ENCODE results near the gene IRS1.

The IRS1 gene

GRCh38 chr2:226703514-226703913 is 96.1 kb downstream of the IRS1 start:
- POLR2A ChIA-PET, result no interaction called here
- TF ChIP-seq, protein P1, sequence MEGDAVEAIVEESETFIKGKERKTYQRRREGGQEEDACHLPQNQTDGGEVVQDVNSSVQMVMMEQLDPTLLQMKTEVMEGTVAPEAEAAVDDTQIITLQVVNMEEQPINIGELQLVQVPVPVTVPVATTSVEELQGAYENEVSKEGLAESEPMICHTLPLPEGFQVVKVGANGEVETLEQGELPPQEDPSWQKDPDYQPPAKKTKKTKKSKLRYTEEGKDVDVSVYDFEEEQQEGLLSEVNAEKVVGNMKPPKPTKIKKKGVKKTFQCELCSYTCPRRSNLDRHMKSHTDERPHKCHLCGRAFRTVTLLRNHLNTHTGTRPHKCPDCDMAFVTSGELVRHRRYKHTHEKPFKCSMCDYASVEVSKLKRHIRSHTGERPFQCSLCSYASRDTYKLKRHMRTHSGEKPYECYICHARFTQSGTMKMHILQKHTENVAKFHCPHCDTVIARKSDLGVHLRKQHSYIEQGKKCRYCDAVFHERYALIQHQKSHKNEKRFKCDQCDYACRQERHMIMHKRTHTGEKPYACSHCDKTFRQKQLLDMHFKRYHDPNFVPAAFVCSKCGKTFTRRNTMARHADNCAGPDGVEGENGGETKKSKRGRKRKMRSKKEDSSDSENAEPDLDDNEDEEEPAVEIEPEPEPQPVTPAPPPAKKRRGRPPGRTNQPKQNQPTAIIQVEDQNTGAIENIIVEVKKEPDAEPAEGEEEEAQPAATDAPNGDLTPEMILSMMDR (IDR thresholded peaks at IDR 0.05; ENCODE audit: control extremely low read depth, extremely low read depth, low read depth, missing control alignments), result no peak
- DNase-seq (ENCODE audit: extremely low spot score), result no peak
- CTCF ChIA-PET, result no interaction called here

- TF ChIP-seq, protein P1 (IDR thresholded peaks at IDR 0.05; ENCODE audit: control extremely low read depth, extremely low read depth, low read depth, missing control alignments), result no peak
- CTCF ChIA-PET, result no interaction called here
- no peak for DNase-seq (ENCODE audit: extremely low spot score)
- POLR2A ChIA-PET, result no interaction called here
Measured at GRCh38 chr2:226702376-226702775, 97.2 kb downstream of the IRS1 start.

DNA sequence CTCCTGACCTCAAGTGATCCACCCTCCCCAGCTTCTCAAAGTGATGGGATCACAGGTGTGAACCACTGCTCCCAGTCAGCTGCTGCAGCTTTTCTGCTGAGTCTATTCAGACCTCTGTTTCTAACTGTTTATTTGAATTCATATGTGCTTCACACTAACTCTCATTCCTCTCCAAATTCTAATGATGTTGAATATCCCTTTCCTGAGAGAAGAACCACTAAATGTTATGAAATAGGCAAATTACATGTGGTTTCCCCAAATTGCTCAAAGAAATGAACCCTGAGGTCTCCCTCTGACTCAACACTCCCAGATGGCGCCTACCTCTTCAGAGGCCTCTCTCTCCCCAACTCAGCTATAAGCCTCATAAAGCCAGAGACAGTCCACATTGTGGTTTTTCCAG is 98.6 kb downstream of the IRS1 start:
- TF ChIP-seq, protein P1 (IDR thresholded peaks at IDR 0.05; ENCODE audit: control extremely low read depth, extremely low read depth, low read depth, missing control alignments), result no peak
- CTCF ChIA-PET, result no interaction called here
- POLR2A ChIA-PET, result no interaction called here
- DNase-seq (ENCODE audit: extremely low spot score), result no peak

DNA sequence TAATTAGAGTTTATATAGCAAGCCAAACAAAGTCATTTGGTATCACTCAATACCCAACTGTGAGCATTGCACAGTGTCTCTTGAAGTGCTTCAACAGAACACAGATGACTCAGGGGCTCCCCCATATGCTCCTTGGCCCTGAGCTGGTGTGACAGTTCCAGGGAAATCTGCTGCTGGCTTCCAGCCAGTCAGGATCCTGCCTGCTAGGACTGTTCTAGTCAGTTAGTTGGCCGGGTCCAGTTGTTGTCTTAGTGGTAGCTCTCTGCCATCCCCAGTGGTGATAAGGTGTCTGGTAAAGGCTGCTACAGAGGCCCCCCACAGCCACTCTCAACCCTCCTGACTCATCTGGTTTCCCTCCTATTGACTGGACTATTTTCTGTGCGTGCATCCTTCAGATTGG is 100.3 kb downstream of the IRS1 start:
- ChIA-PET CTCF (interaction anchor here (1.5 kb wide), 1 partner anchor 104 kb away, joined by 5 read pairs; no protein-coding TSS in a partner anchor), POLR2A (no interaction called here)
- DNase-seq (ENCODE audit: extremely low spot score), result no peak
- TF ChIP-seq, protein P1 (IDR thresholded peaks at IDR 0.05; ENCODE audit: control extremely low read depth, extremely low read depth, low read depth, missing control alignments), result no peak

- CTCF ChIA-PET, result interaction anchor here (1.5 kb wide), 1 partner anchor 104 kb away, joined by 5 read pairs; no protein-coding TSS in a partner anchor
- POLR2A ChIA-PET, result no interaction called here
- DNase-seq (ENCODE audit: extremely low spot score), result no peak
- TF ChIP-seq, protein P1 (IDR thresholded peaks at IDR 0.05; ENCODE audit: control extremely low read depth, extremely low read depth, low read depth, missing control alignments), result no peak
Measured at GRCh38 chr2:226698671-226699070, 100.9 kb downstream of the IRS1 start.

DNA sequence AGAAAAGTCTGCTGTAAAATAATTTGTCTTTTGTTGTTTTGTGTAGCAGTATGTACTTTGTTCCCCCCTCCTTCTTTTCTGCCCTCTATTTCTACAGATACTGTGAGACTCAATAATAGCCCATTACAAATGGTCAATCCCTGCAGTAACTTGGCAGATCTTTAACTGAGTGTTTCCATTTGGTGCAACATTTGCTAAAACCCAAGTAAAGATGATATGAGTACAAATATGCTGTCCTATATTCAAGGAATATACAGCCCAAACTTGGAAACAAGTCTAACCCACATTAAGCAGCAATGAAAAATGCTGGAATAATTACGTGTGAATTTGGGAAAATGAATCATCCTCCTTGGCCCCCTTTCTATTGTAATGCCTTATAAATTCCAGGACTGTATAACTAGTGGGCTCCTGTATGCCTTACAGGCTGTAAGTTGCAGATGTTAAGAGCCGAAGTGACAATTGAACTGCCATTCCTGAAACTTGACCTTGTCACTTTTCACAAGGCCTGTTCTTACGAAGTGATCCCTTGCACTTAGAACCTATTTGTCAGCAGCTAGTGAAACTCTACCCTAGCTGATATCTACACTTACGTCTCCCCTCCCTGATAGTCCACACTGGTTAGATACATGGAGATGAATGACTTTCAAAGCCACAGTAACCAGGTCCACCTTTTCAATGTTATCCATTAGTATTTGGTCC is 104.9 kb downstream of the IRS1 start:
- CTCF ChIA-PET, result no interaction called here

More for the DNA sequence above, 104.9 kb downstream of the IRS1 start:
- POLR2A ChIA-PET, result no interaction called here
- TF ChIP-seq, protein P1 (IDR thresholded peaks at IDR 0.05; ENCODE audit: control extremely low read depth, extremely low read depth, low read depth, missing control alignments), result no peak
- no peak for DNase-seq (ENCODE audit: extremely low spot score)

All from GM10248 (cell line).